Neural progenitor cell (in vitro differentiated cells): ENCODE data around the gene ARHGAP24. TPM values are rescaled to one million over a fixed set of nuclear protein-coding genes. Genes with fewer than 3 reads are reported as not detected.

Experiments
- DNase-seq: peaks from one replicate; pipeline ENCODE4 v3.0.0-alpha.2; 2016; ENCODE audit warnings: low spot score
- H2AFZ ChIP-seq: fragments of 200-600 bp; sonication (generic); replicated peaks from 2 replicates; pipeline ENCODE4 v1.6.1; 2016; ENCODE audit warnings: antibody characterized with exemption
- H3F3A ChIP-seq: fragments of 200-600 bp; sonication (generic); 2 replicates; pipeline ENCODE4 v1.6.1; 2016; ENCODE audit warnings: antibody characterized with exemption, low read depth
- H3K27ac ChIP-seq: fragments of 200-600 bp; sonication (generic); 2 replicates; pipeline ENCODE4 v1.5.1; 2016; ENCODE audit warnings: mild to moderate bottlenecking
- H3K27me3 ChIP-seq: fragments of 200-600 bp; sonication (generic); 2 replicates; pipeline ENCODE4 v1.6.1; 2016; ENCODE audit warnings: mild to moderate bottlenecking, moderate library complexity
- H3K36me3 ChIP-seq: fragments of 200-600 bp; sonication (generic); 2 replicates; pipeline ENCODE4 v1.5.1; 2016
- H3K4me1 ChIP-seq: fragments of 200-600 bp; sonication (generic); 2 replicates; pipeline ENCODE4 v1.6.1; 2016; ENCODE audit warnings: mixed run types
- H3K4me2 ChIP-seq: fragments of 200-600 bp; sonication (generic); 2 replicates; pipeline ENCODE4 v1.6.1; 2016
- H3K4me3 ChIP-seq: fragments of 200-600 bp; sonication (generic); 2 replicates; pipeline ENCODE4 v1.5.1; 2016
- H3K79me2 ChIP-seq: fragments of 200-600 bp; sonication (generic); 2 replicates; pipeline ENCODE4 v1.6.1; 2016; ENCODE audit warnings: low read depth
- H3K9ac ChIP-seq: fragments of 200-600 bp; sonication (generic); 2 replicates; pipeline ENCODE4 v1.6.1; 2016
- H3K9me3 ChIP-seq: fragments of 200-600 bp; sonication (generic); 2 replicates; pipeline ENCODE4 v1.5.1; 2016; ENCODE audit warnings: low read depth
- H4K20me1 ChIP-seq: fragments of 200-600 bp; sonication (generic); 2 replicates; pipeline ENCODE4 v1.6.1; 2016; ENCODE audit warnings: low read depth
- H3K27ac Mint-ChIP-seq: 3 replicates; pipeline ENCODE4 v1.8.0; 2021; ENCODE audit warnings: mixed read lengths
- H3K27me3 Mint-ChIP-seq: 2 replicates; pipeline ENCODE4 v1.8.0; 2022; ENCODE audit warnings: low read depth, mild to moderate bottlenecking, inconsistent platforms, moderate library complexity, mixed read lengths; ENCODE audit not compliant: insufficient read depth
- H3K36me3 Mint-ChIP-seq: 3 replicates; pipeline ENCODE4 v1.8.0; 2021; ENCODE audit warnings: mixed read lengths
- H3K4me1 Mint-ChIP-seq: 3 replicates; pipeline ENCODE4 v1.8.0; 2021; ENCODE audit warnings: mixed read lengths
- H3K4me3 Mint-ChIP-seq: 3 replicates; pipeline ENCODE4 v1.8.0; 2021; ENCODE audit warnings: mild to moderate bottlenecking, moderate library complexity, mixed read lengths
- H3K9me3 Mint-ChIP-seq: 3 replicates; pipeline ENCODE4 v1.8.0; 2020; ENCODE audit warnings: mixed read lengths
- EZH2 ChIP-seq: fragments of 200-600 bp; sonication (generic); IDR thresholded peaks from 2 replicates; pipeline ENCODE4 v1.6.1; 2017; ENCODE audit warnings: antibody characterized with exemption, mild to moderate bottlenecking, moderate library complexity
- EZH2phosphoT487 ChIP-seq: fragments of 200-600 bp; sonication (generic); IDR thresholded peaks from 2 replicates; pipeline ENCODE4 v1.6.1; 2017; ENCODE audit warnings: antibody characterized with exemption
- total RNA-seq: library from RNA; depleted of rRNA; stranded (reverse); fragments of >200 nt; gene quantifications from 2 replicates; pipeline ENCODE4 v1.2.3, GENCODE V29; 2015; ENCODE audit warnings: low replicate concordance
- TF ChIP-seq, protein P1 (sequence below): fragments of 200-600 bp; sonication (generic); IDR thresholded peaks from 2 replicates; pipeline ENCODE4 v1.5.1; 2017; ENCODE audit warnings: antibody characterized with exemption, mild to moderate bottlenecking

ARHGAP24 gene
- total RNA-seq, 1 donor from 2014 or later: 2.2 TPM

DNA sequence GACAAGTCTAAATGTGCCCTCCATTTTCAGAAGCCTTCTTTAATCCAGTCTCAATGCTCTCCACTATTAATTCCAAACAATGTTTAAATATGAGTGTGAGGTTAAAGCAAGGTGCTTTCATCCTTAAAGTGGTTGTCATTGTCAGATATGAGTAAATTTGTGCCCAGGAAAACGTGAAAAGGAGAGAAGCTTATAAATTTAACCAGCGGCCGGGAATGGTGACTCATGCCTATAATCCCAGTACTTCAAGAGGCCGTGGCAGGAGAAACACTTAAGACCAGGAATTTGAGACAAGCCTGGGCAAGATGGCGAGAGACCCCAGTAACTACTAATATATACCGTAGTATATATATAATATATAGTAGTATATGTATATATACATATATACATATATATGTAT is 270.0 kb downstream of the ARHGAP24 start:
- Mint-ChIP-seq H3K9me3 (no peaks in the 10 kb centered on the region), H3K27me3 (no peaks in the 10 kb centered on the region)
- no peaks in the 10 kb centered on the region for H3K4me1 ChIP-seq

DNA sequence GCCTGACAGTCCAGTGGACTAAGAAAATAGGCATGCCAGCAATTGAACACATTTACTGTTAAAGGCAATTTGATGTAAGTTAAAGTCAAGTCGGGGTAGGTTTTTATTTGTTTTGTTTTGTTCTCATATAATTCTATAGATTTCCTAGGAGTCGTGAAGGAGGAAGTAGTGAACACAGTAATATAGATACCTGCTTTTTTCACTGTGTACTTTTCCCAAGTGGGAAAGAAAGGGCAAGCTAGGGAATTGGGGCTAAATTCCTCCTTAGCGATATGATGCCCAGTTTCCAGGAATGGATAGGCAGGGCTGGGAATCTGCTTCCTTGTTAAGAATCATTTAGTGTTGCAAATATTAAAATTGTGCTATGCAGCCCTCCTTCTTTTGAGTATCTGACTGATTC is 271.0 kb downstream of the ARHGAP24 start:
- Histone ChIP-seq H3K9ac (no peak overlapping the region), H3F3A (no peaks in the 10 kb centered on the region), H2AFZ (no peak overlapping the region), H3K27me3 (no peaks in the 10 kb centered on the region), H3K4me3 (no peak overlapping the region), H3K79me2 (no peaks in the 10 kb centered on the region), H3K36me3 (no peaks in the 10 kb centered on the region), H3K4me1 (no peaks in the 10 kb centered on the region), H3K27ac (no peak overlapping the region), H4K20me1 (no peaks in the 10 kb centered on the region), H3K9me3 (no peaks in the 10 kb centered on the region), H3K4me2 (no peak overlapping the region)
- DNase-seq: no peak
- no peaks in the 10 kb centered on the region for H3K36me3 Mint-ChIP-seq
- no peaks in the 10 kb centered on the region for H3K27me3 Mint-ChIP-seq
- H3K27ac Mint-ChIP-seq: no peak overlapping the region
- TF ChIP-seq EZH2 (no peak), EZH2phosphoT487 (no peak)
- TF ChIP-seq, protein P1, sequence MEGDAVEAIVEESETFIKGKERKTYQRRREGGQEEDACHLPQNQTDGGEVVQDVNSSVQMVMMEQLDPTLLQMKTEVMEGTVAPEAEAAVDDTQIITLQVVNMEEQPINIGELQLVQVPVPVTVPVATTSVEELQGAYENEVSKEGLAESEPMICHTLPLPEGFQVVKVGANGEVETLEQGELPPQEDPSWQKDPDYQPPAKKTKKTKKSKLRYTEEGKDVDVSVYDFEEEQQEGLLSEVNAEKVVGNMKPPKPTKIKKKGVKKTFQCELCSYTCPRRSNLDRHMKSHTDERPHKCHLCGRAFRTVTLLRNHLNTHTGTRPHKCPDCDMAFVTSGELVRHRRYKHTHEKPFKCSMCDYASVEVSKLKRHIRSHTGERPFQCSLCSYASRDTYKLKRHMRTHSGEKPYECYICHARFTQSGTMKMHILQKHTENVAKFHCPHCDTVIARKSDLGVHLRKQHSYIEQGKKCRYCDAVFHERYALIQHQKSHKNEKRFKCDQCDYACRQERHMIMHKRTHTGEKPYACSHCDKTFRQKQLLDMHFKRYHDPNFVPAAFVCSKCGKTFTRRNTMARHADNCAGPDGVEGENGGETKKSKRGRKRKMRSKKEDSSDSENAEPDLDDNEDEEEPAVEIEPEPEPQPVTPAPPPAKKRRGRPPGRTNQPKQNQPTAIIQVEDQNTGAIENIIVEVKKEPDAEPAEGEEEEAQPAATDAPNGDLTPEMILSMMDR: no peak
- H3K9me3 Mint-ChIP-seq: no peaks in the 10 kb centered on the region
- H3K4me3 Mint-ChIP-seq: no peak overlapping the region
- H3K4me1 Mint-ChIP-seq: peaks cover 3% of the 10 kb centered on the region

More for the DNA sequence above, 270.0 kb downstream of the ARHGAP24 start:
- no peaks in the 10 kb centered on the region for H3K79me2 ChIP-seq
- TF ChIP-seq, protein P1: no peak
- TF ChIP-seq EZH2: no peak
- TF ChIP-seq EZH2phosphoT487: no peak
- H3K9ac ChIP-seq: no peak overlapping the region
- Mint-ChIP-seq H3K4me3 (no peak overlapping the region), H3K27ac (no peak overlapping the region), H3K4me1 (peaks cover 3% of the 10 kb centered on the region), H3K36me3 (no peaks in the 10 kb centered on the region)
- H2AFZ ChIP-seq: no peak overlapping the region
- H4K20me1 ChIP-seq: no peaks in the 10 kb centered on the region
- H3K4me3 ChIP-seq: no peak overlapping the region
- H3K36me3 ChIP-seq: no peaks in the 10 kb centered on the region
- no peak overlapping the region for H3K4me2 ChIP-seq
- no peaks in the 10 kb centered on the region for H3K27me3 ChIP-seq
- no peak overlapping the region for H3K27ac ChIP-seq
- no peaks in the 10 kb centered on the region for H3K9me3 ChIP-seq
- DNase-seq: no peak
- no peaks in the 10 kb centered on the region for H3F3A ChIP-seq

GRCh38 chr4:85747882-85748491 is 273.0 kb downstream of the ARHGAP24 start:
- Histone ChIP-seq H3K4me2 (no peak overlapping the region), H3K27me3 (no peaks in the 10 kb centered on the region), H3K27ac (no peak overlapping the region), H3K4me1 (peaks cover 2% of the 10 kb centered on the region), H3K4me3 (no peak overlapping the region), H3K79me2 (no peaks in the 10 kb centered on the region), H3F3A (no peaks in the 10 kb centered on the region), H3K36me3 (no peaks in the 10 kb centered on the region), H2AFZ (no peak overlapping the region), H4K20me1 (no peaks in the 10 kb centered on the region), H3K9me3 (no peaks in the 10 kb centered on the region), H3K9ac (no peak overlapping the region)
- Mint-ChIP-seq H3K4me3 (no peak overlapping the region), H3K27me3 (no peaks in the 10 kb centered on the region), H3K36me3 (no peaks in the 10 kb centered on the region), H3K27ac (no peak overlapping the region), H3K9me3 (no peaks in the 10 kb centered on the region), H3K4me1 (peaks cover under 1% of the 10 kb centered on the region)
- no peak for TF ChIP-seq EZH2
- TF ChIP-seq, protein P1: peak; percentile 95
- peak; percentile 81 for DNase-seq
